KG1 (cell line): ENCODE results near the gene SLC22A23.

Experiments
- DNase-seq: peaks from one replicate; lab custom pipeline; 2025; lab: John Stamatoyannopoulos, UW

Gene SLC22A23

DNA sequence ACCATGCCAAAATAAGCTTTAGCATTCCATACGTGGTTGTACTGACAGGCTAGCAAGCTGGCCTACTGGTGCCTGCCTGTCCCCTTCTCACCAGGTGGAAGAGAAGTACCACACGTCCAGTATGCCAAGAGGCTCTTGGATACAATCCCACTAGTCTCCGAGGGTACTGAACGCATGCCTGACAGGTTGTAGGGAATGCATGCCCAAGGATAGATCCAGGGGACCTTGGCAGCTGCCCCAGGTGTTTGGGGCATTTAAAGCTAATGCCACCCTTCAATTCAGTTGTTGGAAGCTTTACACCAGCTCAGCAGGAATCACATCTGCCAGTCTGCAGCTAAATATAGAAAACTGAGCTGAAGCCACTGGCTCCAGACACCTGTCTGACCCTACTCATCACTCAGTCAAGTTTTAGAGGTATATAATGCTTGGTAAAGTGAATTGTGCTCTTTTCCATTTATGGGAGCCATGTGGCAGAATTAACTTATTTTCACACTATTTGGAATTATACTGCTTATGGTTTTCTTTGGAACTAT, 234.3 kb downstream of the SLC22A23 start:
- no peak for DNase-seq

DNA sequence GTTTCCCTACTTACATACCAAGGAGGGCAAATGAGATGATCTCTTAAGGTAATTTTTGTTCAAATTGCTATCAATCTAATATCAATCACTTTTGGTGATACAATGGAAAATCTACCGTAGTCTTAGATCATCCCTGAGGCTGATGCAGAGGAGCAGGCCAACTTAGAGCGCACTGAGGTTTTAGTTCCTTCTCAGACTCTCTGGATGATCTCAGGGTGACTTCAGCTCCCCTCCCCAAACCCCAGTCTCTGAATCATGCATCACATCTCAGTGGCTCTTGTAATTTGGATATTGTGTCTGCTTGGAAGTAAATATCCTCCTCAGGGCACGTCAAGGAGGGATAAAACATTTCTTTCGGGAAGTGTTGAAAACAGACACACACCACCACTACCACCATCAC, 235.3 kb downstream of the SLC22A23 start:
- DNase-seq: no peak

DNA sequence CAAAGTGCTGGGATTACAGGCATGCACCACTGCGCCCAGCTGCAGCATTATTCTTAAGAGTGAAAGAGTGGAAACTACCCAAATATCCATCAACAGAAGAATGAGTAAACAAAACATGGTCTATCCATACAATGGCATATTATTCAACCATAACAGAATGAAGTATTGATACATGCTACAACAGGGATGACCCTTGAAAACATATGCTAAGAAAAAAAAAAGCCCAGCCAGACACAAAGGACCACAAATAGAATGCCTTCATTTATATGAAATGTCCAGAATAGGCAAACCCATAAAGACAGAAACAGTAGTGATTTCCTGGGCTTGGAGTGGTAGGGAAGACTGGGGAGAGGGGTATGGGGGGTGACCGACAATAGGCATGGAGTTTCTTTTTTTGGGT, 236.5 kb downstream of the SLC22A23 start:
- no peak for DNase-seq
